Right renal pelvis (tissue), 4 donors: ENCODE measurements around the gene PDGFA. TPM values are rescaled to one million over a fixed set of nuclear protein-coding genes. Genes with fewer than 3 reads are reported as not detected.

Experiments
- DNase-seq, 4 donors: peaks; one replicate each; pipeline ENCODE4 v3.0.0-alpha.2; 2013; ENCODE audit warnings: low read depth in 4 of 4, low spot score in 3 of 4, missing footprints in 1 of 4
- polyA plus RNA-seq, 4 donors: library from polyadenylated mRNA; unstranded; fragments of 120-200 nt; gene quantifications; one replicate each; pipeline ENCODE4 v1.2.1, GENCODE V29; 2013; ENCODE audit not compliant: insufficient read length in 4 of 4

The PDGFA gene
- polyA plus RNA-seq, 4 donors = 43.2 to 58.4 (median 50.7) TPM

- no peak for DNase-seq
Observed at GRCh38 chr7:538764-539685, 19.4 kb upstream of the PDGFA start.

GRCh38 chr7:537911-538634 is 18.4 kb upstream of the PDGFA start:
- DNase-seq = no peak

- no peak for DNase-seq
Observed at GRCh38 chr7:536231-536630, 16.6 kb upstream of the PDGFA start.

- no peak for DNase-seq
Observed at GRCh38 chr7:534959-535358, 15.3 kb upstream of the PDGFA start.

GRCh38 chr7:534075-534474 is 14.4 kb upstream of the PDGFA start:
- DNase-seq = no peak

- no peak for DNase-seq
Observed at GRCh38 chr7:533266-533665, 13.6 kb upstream of the PDGFA start.

- no peak for DNase-seq
Observed at GRCh38 chr7:532379-533143, 12.9 kb upstream of the PDGFA start.

GRCh38 chr7:531777-532176 is 12.1 kb upstream of the PDGFA start:
- DNase-seq = no peak

- DNase-seq = no peak
Observed at GRCh38 chr7:528451-528850, 8.8 kb upstream of the PDGFA start.

- DNase-seq = no peak
Observed at GRCh38 chr7:527723-528122, 8.1 kb upstream of the PDGFA start.

- DNase-seq = no peak
Observed at GRCh38 chr7:526460-527034, 6.9 kb upstream of the PDGFA start.

GRCh38 chr7:525740-526139 is 6.1 kb upstream of the PDGFA start:
- no peak for DNase-seq

GRCh38 chr7:524800-525199 is 5.2 kb upstream of the PDGFA start:
- no peak for DNase-seq

- no peak for DNase-seq
Observed at GRCh38 chr7:523347-524336, 4.0 kb upstream of the PDGFA start.

GRCh38 chr7:522951-523314 is 3.3 kb upstream of the PDGFA start:
- no peak for DNase-seq

GRCh38 chr7:522071-522950 is 2.7 kb upstream of the PDGFA start:
- peak in 1 of 4 donors; percentile 66 for DNase-seq

GRCh38 chr7:521221-522070 is 1.8 kb upstream of the PDGFA start:
- peak in 1 of 4 donors; percentile 69 for DNase-seq
